Right lobe of liver (tissue), 6 donors: ENCODE results near the gene SLC37A1. TPM values are rescaled to one million over a fixed set of nuclear protein-coding genes. Genes with fewer than 3 reads are reported as not detected.

Experiments
- ATAC-seq, 4 donors: fragments of 200-7000 bp; cut with Tn5 transposase; one replicate each; pipeline ENCODE4 v1.9.1; 2020; ENCODE audit warnings: mild to moderate bottlenecking in 4 of 4, moderate library complexity in 4 of 4
- DNase-seq, 3 donors: peaks; one replicate each; pipeline ENCODE4 v3.0.0-alpha.2; 2020
- H3K27ac ChIP-seq, 3 donors: fragments of 200-600 bp; one replicate each; pipeline ENCODE4 v1.8.0; 2022
- H3K27me3 ChIP-seq, 2 donors: fragments of 200-600 bp; one replicate each; pipeline ENCODE4 v1.8.0; 2022
- H3K36me3 ChIP-seq, 4 donors: fragments of 200-600 bp; sonication (generic) in 1 of 4; one replicate each; pipeline versions ENCODE4 v1.5.1 to v1.8.0; 2017 to 2022; ENCODE audit warnings: control low read depth in 1 of 4
- H3K4me1 ChIP-seq, 4 donors: fragments of 200-600 bp; sonication (generic) in 1 of 4; one replicate each; pipeline versions ENCODE4 v1.5.1 to v1.8.0; 2017 to 2022; ENCODE audit warnings: control low read depth in 1 of 4
- H3K4me3 ChIP-seq, 3 donors: fragments of 200-600 bp; one replicate each; pipeline ENCODE4 v1.8.0; 2022
- H3K9me3 ChIP-seq, 4 donors: fragments of 200-600 bp; sonication (generic) in 1 of 4; one replicate each; pipeline versions ENCODE4 v1.5.1 to v1.8.0; 2017 to 2022; ENCODE audit warnings: control low read depth in 1 of 4
- CTCF ChIP-seq, 4 donors: fragments of 200-600 bp in 3 of 4; fragments of 450-650 bp in 1 of 4; IDR thresholded peaks; one replicate each; pipeline versions ENCODE4 v1.5.1 to v1.8.0; 2016 to 2022; ENCODE audit warnings: antibody characterized with exemption in 4 of 4, mild to moderate bottlenecking in 2 of 4
- POLR2A ChIP-seq: fragments of 450-650 bp; IDR thresholded peaks from one replicate; pipeline ENCODE4 v1.6.1; 2017; ENCODE audit warnings: antibody characterized with exemption, mild to moderate bottlenecking
- WGBS: methylation state at CpG from one replicate; pipeline ENCODE4 v1.1.6; 2018; ENCODE audit warnings: low coverage, low lambda C conversion rate; ENCODE audit not compliant: insufficient coverage; ENCODE audit errors: missing lambda C conversion rate; 5-methylcytosine and 5-hydroxymethylcytosine counted together
- intact Hi-C, 2 donors: fragments of 100-400 bp; cut with DNase I; formaldehyde crosslinking; loops; one replicate each; pipeline versions ENCODE4 v1.11.2 to v1.14.1; 2022
- total RNA-seq, 6 experiments: library from RNA; depleted of rRNA in 2 of 6; stranded (reverse); fragments of >200 nt in 2 of 6; fragmentation: NEBNext Ultra II Directional in 3 of 6; extraction: Animal tissue kit (Norgen Biotek cat#: 25700) in 3 of 6; gene quantifications; one replicate each; pipeline versions ENCODE4 v1.1.0 to v1.2.4, GENCODE V29; 2016 to 2023
- donor health status: DM: no; HTN: yes; CAD: no.
- donor health status: DM: no; HTN: no; CAD: no.
- donor health status: DM: no; HTN: no; CAD: no.
- donor health status: DM: no; HTN: yes; CAD: no.
- donor health status: DM: no; HTN: yes; CAD: no.

SLC37A1 gene
- total RNA-seq, 6 experiments from 2014 or later, result 2.5 to 10.8 (median 6.2) TPM

DNA sequence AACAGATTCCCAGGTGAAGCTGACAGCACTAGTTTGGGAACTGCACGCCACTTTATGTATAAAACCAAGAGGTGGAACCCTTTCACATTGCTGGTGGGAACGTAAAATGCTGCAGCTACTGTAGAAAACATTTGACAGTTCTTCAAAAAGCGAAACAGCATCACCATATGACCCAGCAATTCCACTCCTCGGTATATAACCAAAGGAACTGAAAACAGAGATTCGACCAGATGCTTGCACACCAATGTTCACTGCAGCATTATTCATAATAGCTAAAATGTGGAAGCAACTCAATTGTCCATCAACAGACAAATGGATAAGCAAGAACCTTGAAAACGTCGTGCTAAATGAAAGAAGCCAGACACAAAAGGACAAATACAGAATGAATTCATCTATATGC lies 35.1 kb upstream of the SLC37A1 start:
- no peak overlapping the region for H3K4me3 ChIP-seq
- H3K27me3 ChIP-seq, result no peaks in the 10 kb centered on the region
- H3K27ac ChIP-seq, result no peak overlapping the region
- no peak for TF ChIP-seq POLR2A
- no peak for TF ChIP-seq CTCF (IDR thresholded peaks at IDR 0.05)
- ATAC-seq (no peak), DNase-seq (no peak)
- WGBS, result 77% methylated on average over 7 of the region's 7 CpGs
- no peaks in the 10 kb centered on the region for H3K9me3 ChIP-seq
- no peaks in the 10 kb centered on the region for H3K36me3 ChIP-seq
- intact Hi-C loops, result no loop called here
- H3K4me1 ChIP-seq, result peaks cover 0 to 5% (median 0%) of the 10 kb centered on the region in 4 donors

GRCh38 chr21:42479582-42479981 lies 34.1 kb upstream of the SLC37A1 start:
- Histone ChIP-seq H3K4me1 (no peaks in the 10 kb centered on the region), H3K27ac (no peak overlapping the region), H3K9me3 (no peaks in the 10 kb centered on the region), H3K36me3 (no peaks in the 10 kb centered on the region), H3K27me3 (no peaks in the 10 kb centered on the region), H3K4me3 (no peak overlapping the region)
- intact Hi-C loops, result no loop called here
- TF ChIP-seq CTCF (IDR thresholded peaks at IDR 0.05) (no peak), POLR2A (no peak)
- DNase-seq, result no peak
- 73% methylated on average over 5 of the region's 5 CpGs for WGBS
- ATAC-seq, result no peak

DNA sequence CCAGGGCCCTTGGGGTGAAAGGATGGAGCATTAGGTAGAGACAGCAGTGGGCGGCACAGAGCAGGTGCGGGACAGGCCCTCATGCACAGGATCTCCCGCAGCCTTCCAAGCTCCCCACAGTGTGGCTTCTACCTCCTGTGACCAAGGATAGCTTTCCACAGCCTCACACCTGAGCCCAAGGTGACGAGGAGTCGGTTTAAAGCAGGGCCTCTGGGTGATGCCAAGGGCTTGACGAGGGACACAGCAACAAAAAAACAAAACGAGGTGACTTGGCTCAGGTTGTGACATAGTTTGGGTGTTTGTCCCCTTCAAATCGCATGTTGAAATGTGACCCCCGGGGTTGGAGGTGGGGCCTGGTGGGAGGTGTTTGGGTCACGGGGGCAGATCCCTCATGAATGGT lies 32.9 kb upstream of the SLC37A1 start:
- intact Hi-C loops, result no loop called here
- H3K4me1 ChIP-seq, result no peaks in the 10 kb centered on the region
- no peak for TF ChIP-seq CTCF (IDR thresholded peaks at IDR 0.05)
- TF ChIP-seq POLR2A, result no peak
- H3K9me3 ChIP-seq, result no peaks in the 10 kb centered on the region
- H3K27me3 ChIP-seq, result no peaks in the 10 kb centered on the region
- 87% methylated on average over 4 of the region's 10 CpGs for WGBS
- no peak overlapping the region for H3K27ac ChIP-seq
- no peak for ATAC-seq
- no peak overlapping the region for H3K4me3 ChIP-seq
- no peak for DNase-seq
- H3K36me3 ChIP-seq, result no peaks in the 10 kb centered on the region

DNA sequence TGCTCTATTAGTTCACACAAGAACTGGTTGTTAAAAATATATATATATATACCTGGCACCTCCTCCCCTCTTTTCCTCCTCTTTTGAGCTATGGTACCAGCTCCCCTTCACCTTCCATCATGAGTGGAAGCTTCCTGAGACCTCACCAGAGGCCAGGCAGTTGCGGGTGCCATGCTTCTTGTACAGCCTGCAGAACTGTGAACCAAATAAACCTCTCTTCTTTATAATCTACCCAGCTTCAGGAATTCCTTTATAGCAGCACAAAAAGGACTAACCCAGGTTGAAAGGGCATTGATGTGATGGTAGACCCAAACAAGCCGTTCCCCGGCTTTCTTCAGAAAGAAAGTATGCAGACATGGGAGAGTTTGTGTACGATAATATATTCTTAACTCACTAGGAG lies 32.5 kb upstream of the SLC37A1 start:
- TF ChIP-seq CTCF (IDR thresholded peaks at IDR 0.05) (no peak), POLR2A (no peak)
- H3K9me3 ChIP-seq, result no peaks in the 10 kb centered on the region
- 77% methylated on average over 2 of the region's 4 CpGs for WGBS
- intact Hi-C loops, result no loop called here
- no peaks in the 10 kb centered on the region for H3K36me3 ChIP-seq
- no peak for ATAC-seq
- no peak overlapping the region for H3K4me3 ChIP-seq
- no peak for DNase-seq
- H3K27me3 ChIP-seq, result no peaks in the 10 kb centered on the region
- no peak overlapping the region for H3K27ac ChIP-seq
- no peaks in the 10 kb centered on the region for H3K4me1 ChIP-seq

- intact Hi-C loops, result no loop called here
- WGBS, result 64% methylated on average over 4 of the region's 7 CpGs
- Histone ChIP-seq H3K9me3 (no peaks in the 10 kb centered on the region), H3K4me1 (no peaks in the 10 kb centered on the region), H3K27me3 (no peaks in the 10 kb centered on the region), H3K36me3 (no peaks in the 10 kb centered on the region), H3K27ac (no peak overlapping the region), H3K4me3 (no peak overlapping the region)
- no peak for ATAC-seq
- TF ChIP-seq POLR2A, result no peak
- DNase-seq, result no peak
These were observed 28.7 kb upstream of the SLC37A1 start for GRCh38 chr21:42484966-42485365.
